ENCODE data around the gene CTNNA3.

The CTNNA3 gene

DNA sequence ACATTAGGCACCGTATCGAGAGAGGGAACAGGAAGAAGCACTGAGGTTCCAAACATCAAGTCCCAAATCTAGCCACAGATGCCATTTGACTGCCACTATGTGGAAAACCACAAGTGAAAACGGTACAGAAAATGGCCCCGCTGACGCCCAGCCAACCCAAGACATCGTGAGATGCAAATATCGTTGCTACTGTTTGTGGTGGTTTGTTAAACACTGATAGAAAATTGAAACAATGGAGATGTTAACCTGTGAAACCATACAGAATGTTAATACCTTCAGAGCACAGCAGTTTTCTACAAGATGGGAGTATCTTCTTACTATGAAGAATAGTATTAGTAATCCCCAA lies 922.5 kb downstream of the CTNNA3 start:
- TF ChIP-seq, protein P1, sequence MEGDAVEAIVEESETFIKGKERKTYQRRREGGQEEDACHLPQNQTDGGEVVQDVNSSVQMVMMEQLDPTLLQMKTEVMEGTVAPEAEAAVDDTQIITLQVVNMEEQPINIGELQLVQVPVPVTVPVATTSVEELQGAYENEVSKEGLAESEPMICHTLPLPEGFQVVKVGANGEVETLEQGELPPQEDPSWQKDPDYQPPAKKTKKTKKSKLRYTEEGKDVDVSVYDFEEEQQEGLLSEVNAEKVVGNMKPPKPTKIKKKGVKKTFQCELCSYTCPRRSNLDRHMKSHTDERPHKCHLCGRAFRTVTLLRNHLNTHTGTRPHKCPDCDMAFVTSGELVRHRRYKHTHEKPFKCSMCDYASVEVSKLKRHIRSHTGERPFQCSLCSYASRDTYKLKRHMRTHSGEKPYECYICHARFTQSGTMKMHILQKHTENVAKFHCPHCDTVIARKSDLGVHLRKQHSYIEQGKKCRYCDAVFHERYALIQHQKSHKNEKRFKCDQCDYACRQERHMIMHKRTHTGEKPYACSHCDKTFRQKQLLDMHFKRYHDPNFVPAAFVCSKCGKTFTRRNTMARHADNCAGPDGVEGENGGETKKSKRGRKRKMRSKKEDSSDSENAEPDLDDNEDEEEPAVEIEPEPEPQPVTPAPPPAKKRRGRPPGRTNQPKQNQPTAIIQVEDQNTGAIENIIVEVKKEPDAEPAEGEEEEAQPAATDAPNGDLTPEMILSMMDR (IDR thresholded peaks at IDR 0.05; ENCODE audit: low read depth, low read length), result no peak
- no peak for DNase-seq (ENCODE audit: low read depth in 2 of 2)
- no peak overlapping the region for H3K4me3 ChIP-seq (replicated peaks in 1 of 2; ENCODE audit: low read depth in 2 of 2, low read length in 2 of 2)

DNA sequence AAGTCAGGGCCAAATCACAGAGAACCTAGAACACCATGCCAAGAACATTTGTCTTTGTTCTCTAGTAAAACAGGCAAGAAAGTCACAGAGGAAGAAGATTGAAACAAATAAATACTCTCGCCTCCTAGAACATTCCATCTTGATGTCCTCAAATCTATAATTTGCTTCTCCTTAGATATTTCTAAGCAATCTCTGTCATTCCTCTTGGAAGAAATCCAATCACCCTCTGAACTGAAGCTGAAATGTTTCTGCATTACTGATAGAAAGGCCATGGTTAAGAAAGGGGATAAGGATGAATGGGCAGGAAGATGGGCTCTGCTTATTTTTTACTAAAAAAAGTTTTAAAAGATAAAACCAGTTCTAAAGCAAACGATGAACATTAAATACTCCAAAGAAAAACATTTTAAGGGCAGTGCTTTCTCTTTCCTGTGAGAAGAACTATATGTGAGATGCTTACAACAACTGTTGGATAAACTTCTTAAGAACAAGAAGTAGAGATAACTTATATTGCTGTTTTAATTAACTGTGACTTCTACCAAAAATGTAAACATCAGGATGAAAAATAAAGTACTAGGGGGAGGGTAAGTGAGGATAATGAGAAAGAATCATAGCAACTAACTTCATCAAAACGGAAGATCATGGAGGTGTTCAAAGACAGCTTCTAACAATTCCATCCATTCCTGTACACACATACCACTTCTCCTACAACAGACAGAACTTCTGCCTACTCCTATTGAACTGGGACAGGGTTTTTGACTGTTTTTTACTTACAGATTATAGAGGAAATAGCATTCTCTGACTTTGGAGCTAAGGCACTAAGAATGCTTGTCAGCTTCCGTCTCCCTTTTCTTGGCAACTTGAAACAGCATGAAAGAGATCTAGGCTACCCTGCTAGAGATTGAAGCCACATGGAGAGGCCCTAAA lies 923.2 kb downstream of the CTNNA3 start:
- H3K4me3 ChIP-seq (replicated peaks in 1 of 2; ENCODE audit: low read depth in 2 of 2, low read length in 2 of 2), result no peak overlapping the region
- TF ChIP-seq, protein P1 (IDR thresholded peaks at IDR 0.05; ENCODE audit: low read depth, low read length), result no peak
- DNase-seq (ENCODE audit: low read depth in 2 of 2), result peak in 1 of 2 donors; percentile 22

DNA sequence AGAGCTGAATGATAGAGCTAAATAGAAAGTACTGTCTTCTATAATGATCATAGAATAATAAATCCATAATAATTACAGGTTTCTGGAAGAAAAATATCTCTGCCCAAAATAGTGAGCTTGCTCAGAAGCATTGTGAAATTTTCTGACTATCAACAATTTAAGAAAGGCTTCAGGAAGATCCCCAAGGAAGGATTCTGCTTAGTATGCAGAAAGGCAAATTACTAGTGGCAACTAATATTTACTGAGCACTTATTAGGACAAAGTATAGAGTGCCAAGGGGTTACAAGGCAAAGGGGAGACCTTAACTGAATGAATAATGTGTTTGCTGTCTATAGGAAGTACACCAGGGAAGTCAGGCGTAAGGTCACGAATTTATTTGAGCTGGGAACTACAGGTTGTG lies 928.3 kb downstream of the CTNNA3 start:
- DNase-seq (ENCODE audit: low read depth in 2 of 2), result no peak
- TF ChIP-seq, protein P1 (IDR thresholded peaks at IDR 0.05; ENCODE audit: low read depth, low read length), result no peak
- H3K4me3 ChIP-seq (replicated peaks in 1 of 2; ENCODE audit: low read depth in 2 of 2, low read length in 2 of 2), result no peak overlapping the region

DNA sequence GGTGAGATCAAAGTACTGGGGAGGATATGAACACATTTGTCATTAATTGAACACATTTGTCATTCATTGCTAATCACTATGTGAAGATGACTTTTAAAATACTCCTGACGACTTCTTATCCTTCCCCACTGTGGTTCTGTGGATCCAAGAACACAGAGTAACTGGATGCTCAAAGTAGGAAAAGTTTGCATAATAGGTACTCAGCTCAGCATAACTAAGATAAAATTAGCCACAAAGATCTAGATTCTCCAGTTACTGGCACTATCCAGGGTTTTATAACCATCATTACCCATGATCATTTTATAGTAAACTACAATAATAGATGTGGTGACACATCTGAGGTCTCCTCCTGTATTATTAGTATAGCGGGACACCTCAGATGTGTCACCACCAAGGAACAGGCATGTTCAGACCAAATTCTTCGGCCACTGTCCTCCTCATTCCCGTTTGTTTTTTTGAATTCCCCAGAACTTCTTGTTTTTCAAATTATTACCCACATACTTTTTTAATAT lies 933.7 kb downstream of the CTNNA3 start:
- no peak overlapping the region for H3K4me3 ChIP-seq (replicated peaks in 1 of 2; ENCODE audit: low read depth in 2 of 2, low read length in 2 of 2)
- DNase-seq (ENCODE audit: low read depth in 2 of 2), result no peak
- TF ChIP-seq, protein P1 (IDR thresholded peaks at IDR 0.05; ENCODE audit: low read depth, low read length), result no peak

DNA sequence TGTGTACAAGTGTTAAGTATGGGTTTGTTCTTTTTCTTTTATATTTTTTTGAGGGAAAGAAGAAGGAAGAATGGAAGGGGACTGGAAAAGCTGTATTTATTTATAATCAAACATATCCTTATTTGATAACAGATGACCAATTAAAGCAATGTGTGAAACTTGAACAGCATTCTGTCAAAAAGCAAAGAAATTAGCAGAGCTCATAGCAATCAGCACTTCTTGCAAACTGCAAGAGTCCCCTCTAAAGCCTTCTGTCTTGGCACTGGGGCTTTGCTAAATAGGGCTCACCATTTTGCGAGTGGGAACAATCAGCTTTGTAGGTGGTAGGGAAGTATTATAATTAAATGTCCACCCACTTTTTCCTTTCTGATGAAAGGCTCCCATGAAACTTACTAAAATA lies 935.1 kb downstream of the CTNNA3 start:
- no peak overlapping the region for H3K4me3 ChIP-seq (replicated peaks in 1 of 2; ENCODE audit: low read depth in 2 of 2, low read length in 2 of 2)
- TF ChIP-seq, protein P1 (IDR thresholded peaks at IDR 0.05; ENCODE audit: low read depth, low read length), result no peak
- no peak for DNase-seq (ENCODE audit: low read depth in 2 of 2)

DNA sequence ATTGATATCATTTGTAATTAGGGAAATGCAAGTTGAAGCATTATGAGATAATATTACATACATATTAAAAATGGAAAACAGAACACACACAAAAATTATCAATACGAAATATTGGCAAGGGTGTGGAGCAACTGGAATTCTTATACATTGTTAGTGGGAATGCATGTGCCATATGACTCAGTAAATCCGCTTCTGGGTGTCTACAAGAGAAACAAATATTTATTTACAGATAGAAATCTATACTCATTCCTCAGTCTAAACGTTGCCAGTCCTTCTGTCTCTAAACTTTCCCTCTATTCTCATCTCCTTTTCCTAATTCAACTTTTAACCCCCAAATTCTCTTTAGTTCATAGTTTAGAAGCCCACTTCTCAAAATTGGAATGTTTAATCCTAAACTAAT lies 940.5 kb downstream of the CTNNA3 start:
- H3K4me3 ChIP-seq (replicated peaks in 1 of 2; ENCODE audit: low read depth in 2 of 2, low read length in 2 of 2), result no peak overlapping the region
- TF ChIP-seq, protein P1 (IDR thresholded peaks at IDR 0.05; ENCODE audit: low read depth, low read length), result no peak

More for the DNA sequence above, 940.5 kb downstream of the CTNNA3 start:
- DNase-seq (ENCODE audit: low read depth in 2 of 2), result no peak
